Astrocyte of the hippocampus (primary cell): ENCODE measurements around the gene CRHBP.

Experiments
- DNase-seq: peaks from one replicate; pipeline ENCODE4 v3.0.0; 2011; ENCODE audit warnings: low read depth, low spot score

Gene CRHBP

GRCh38 chr5:77015938-77016569, 63.2 kb downstream of the CRHBP start:
- DNase-seq: peak; percentile 82

- DNase-seq: no peak
Measured at GRCh38 chr5:77016962-77017361, 64.1 kb downstream of the CRHBP start.

- no peak for DNase-seq
Measured at GRCh38 chr5:77017668-77018067, 64.8 kb downstream of the CRHBP start.
